Hindlimb muscle (tissue), 1 donor: Measurements from ENCODE around the gene PLEKHG4B. TPM values are rescaled to one million over a fixed set of nuclear protein-coding genes. Genes with fewer than 3 reads are reported as not detected.

Source experiments
- DNase-seq: peaks from one replicate; pipeline ENCODE4 v3.0.0-alpha.2; 2013
- polyA plus RNA-seq: library from polyadenylated mRNA; unstranded; fragments of 120-200 nt; gene quantifications from one replicate; pipeline ENCODE4 v1.2.1, GENCODE V29; 2013; ENCODE audit not compliant: insufficient read length

PLEKHG4B gene
- polyA plus RNA-seq, 1 donor: 0.39 TPM

GRCh38 chr5:129820-130219 is 37.9 kb downstream of the PLEKHG4B start:
- no peak for DNase-seq

GRCh38 chr5:130601-131131 is 38.7 kb downstream of the PLEKHG4B start:
- no peak for DNase-seq

DNA sequence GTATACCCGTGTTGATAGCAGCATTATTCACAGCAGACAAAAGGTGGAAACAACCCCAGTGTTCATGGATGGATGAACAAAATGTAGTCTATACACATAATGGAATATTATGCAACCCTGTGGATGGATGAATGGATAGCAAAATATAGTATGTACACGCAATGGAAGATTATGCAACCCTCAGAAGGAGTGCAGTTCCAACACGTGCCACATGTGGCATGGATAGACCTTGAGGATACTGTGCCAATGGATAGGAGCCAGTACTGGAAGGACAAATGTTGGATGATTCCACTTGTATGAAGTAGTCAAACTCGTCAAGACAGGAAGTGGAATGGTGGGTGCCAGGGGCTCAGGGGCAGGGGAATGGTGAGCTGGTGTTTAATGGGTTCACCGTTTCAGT is 44.9 kb downstream of the PLEKHG4B start:
- DNase-seq: no peak

GRCh38 chr5:137741-138140 is 45.8 kb downstream of the PLEKHG4B start:
- no peak for DNase-seq

GRCh38 chr5:138936-139335 is 47.0 kb downstream of the PLEKHG4B start:
- DNase-seq: no peak

- DNase-seq: no peak
Measured at GRCh38 chr5:139579-140442, 47.8 kb downstream of the PLEKHG4B start.

GRCh38 chr5:140443-140829 is 48.5 kb downstream of the PLEKHG4B start:
- DNase-seq: no peak

DNA sequence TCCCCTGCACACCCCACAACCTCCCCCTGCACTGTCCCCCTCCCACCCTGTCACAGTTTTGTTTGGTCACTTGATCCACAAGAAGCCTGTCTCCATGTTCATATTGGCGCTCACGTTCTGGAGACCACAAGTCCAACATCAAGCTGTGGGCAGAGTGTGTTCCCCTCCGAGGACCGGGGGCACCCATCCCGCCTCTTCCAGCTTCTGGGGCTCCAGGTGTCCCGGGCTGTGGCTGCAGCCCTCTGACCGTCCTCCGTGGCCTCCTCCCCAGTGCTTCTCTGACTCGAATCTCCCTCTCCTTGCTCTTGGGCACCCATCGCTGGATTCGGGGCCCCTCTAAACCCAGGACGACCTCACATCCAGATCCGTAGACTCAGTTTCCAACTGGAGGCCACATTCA is 49.2 kb downstream of the PLEKHG4B start:
- no peak for DNase-seq

- DNase-seq: no peak
Measured at GRCh38 chr5:141761-142160, 49.8 kb downstream of the PLEKHG4B start.

DNA sequence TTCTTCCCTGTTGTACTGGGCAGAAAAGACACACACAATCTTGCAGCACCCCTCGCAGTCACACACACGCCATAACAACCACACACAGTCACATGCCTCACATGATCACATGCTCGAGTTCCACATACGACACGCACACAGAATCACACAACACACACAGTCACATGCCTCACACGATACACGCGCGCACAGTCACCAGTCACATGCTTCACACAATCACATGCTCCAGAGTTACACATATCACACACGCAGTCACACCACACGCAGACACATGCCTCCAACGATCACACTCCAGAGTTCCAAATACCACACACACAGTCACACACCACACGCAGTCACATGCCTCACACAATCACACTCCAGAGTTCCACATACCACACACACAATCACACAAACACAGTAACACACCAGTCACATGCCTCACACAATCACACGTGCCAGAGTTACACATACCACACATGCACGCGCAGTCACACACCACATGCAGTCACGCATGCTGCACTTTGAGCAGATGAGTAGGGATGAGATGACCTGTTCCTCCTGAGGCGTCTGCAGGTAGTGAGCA is 50.4 kb downstream of the PLEKHG4B start:
- no peak for DNase-seq

- no peak for DNase-seq
Measured at GRCh38 chr5:143041-143440, 51.1 kb downstream of the PLEKHG4B start.

- no peak for DNase-seq
Measured at GRCh38 chr5:144941-145340, 53.0 kb downstream of the PLEKHG4B start.

DNA sequence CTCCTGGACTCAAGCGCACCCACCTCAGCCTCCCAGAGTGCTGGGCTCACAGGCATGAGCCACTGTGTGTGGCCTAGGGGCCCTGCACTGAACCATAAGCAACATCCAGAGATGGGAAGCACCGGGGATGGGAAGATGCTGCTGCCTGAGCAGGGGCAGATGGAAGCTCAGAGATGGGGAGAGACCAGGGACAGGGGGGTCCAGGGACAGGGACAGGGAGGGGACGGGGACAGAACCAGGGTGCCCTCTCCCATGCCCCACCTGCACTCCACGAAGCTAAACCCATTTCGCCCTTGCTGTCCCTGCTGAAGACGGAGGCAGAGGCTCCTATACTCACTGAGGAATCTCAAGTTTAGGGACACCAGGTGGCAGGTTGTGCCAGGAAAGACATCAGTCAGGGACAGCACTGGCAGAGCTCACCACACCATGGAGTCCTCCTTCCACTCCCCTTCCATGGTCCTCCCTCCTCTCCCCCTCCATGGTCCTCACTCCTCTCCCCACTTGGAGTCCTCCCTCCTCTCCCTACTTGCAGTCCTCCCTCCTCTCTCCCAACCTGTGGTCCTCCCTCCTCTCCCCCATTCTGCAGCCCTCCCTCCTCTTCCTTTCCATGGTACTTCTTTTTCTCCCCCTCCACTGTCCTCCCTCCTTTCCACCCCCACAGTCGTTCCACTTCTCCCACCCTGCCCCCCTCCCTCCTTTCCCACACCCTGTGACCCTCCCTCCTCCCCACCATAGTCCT is 53.8 kb downstream of the PLEKHG4B start:
- DNase-seq: no peak

GRCh38 chr5:147751-148150 is 55.8 kb downstream of the PLEKHG4B start:
- DNase-seq: no peak

DNA sequence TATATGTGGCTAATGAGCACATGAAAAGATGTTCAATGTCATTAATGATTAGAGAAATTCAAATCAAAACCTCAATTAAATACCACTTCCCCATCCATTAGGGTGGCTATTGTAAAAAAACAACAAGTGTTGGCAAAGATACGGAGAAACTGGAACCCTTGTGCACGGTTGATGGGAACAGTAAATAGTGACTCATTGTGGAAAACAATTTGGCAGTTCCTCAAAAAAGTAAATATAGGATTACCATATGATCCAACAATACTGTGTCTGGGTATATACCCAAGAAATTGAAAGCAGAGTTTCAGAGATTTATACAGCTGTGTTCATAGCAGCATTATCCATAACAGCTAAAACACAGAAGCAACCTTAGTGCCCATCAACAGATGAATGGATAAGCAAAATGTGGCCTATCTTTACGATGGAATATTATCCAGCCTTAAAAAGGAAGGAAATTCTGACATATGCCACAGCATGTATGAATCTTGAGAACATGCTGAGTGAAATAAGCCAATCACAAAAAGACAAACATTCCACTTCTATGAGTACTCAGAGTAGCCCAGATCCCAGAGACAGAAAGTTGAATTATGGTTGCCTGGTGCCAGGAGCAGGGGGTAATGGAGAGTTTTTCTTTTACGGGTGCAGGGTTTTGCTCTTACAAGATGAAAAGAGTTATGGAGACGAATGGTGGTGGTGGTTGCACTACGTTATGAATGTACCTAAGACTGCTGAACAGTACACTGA is 57.9 kb downstream of the PLEKHG4B start:
- no peak for DNase-seq

DNA sequence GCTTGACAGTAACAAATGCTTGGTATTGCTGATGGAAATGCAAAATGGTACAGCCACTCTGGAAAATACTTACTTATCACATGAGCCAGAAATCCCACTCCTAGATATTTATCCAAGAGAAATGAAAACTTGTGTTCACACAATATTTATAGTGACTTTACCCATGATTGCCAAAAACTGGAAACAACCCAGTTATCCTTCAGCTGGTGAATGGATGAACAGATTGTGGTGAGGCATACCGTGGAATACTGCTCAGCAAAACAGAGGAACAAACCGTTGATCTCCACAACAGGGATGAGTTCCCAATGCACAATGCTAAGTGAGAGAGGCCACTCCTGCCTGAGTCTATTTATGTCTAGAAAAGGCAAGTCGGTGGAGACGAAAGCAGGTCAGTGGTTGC is 58.8 kb downstream of the PLEKHG4B start:
- DNase-seq: no peak

DNA sequence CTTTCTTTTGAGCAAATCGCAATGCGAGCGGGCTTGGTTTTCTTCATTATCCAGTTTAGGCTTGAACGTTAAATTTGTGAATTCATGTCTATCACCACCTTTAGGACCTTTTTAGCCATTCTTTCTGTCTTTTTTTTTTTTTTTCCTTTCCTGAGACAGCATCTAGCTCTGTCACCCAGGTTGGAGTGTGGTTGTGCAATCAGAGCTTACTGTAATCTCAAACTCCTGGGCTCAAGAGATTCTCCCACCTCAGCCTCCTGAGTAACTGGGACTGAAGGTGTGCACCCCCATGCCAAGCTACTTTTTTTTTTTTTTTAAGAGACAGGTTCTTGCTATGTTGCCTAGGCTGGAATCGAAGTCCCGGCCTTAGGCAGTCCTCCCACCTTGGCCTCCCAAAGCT is 60.1 kb downstream of the PLEKHG4B start:
- DNase-seq: no peak

- no peak for DNase-seq
Measured at GRCh38 chr5:153256-153655, 61.3 kb downstream of the PLEKHG4B start.

DNA sequence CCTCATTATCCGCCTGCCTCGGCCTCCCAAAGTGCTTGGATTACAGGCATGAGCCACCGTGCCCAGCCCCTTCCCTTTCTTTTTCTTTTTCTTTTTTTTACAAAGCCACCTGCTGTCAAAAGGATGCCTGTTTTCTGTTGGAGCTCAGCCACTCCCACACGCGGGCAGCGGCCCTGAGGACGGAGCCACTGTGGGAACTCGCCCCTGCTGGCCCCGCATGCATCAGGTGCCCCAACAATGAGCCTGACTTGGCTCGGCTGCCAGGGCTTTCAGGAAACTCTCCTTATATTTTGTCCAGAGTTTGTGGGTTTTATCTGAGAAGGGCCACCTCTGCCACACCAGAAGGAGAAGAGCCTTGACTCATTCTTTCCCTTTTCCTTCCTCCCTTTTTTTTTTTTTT is 62.3 kb downstream of the PLEKHG4B start:
- DNase-seq: no peak

GRCh38 chr5:154826-155225 is 62.9 kb downstream of the PLEKHG4B start:
- no peak for DNase-seq

- DNase-seq: no peak
Measured at GRCh38 chr5:155651-156410, 63.9 kb downstream of the PLEKHG4B start.
